ENCODE measurements around the gene TICRR.

DNA sequence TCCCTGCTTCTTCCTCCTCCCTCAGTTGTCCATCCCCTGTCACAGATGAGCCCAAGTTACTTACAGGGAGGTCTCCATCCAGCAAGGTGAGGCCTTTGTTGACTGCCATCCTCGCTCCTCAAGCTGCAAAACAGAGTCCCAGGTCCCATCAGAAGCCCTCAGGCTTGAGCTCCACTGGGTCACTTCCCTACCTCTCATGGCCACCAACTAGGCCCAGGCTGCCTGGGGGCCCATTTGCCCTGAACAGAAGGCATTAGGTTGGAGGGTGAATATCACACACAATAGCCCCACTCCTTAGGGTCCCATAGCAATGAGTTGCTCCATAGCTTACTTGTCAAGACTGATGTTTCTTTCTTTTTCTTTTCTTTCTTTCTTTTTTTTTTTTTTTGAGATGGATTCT is 102.1 kb downstream of the TICRR start:
- TF ChIP-seq, protein P1, sequence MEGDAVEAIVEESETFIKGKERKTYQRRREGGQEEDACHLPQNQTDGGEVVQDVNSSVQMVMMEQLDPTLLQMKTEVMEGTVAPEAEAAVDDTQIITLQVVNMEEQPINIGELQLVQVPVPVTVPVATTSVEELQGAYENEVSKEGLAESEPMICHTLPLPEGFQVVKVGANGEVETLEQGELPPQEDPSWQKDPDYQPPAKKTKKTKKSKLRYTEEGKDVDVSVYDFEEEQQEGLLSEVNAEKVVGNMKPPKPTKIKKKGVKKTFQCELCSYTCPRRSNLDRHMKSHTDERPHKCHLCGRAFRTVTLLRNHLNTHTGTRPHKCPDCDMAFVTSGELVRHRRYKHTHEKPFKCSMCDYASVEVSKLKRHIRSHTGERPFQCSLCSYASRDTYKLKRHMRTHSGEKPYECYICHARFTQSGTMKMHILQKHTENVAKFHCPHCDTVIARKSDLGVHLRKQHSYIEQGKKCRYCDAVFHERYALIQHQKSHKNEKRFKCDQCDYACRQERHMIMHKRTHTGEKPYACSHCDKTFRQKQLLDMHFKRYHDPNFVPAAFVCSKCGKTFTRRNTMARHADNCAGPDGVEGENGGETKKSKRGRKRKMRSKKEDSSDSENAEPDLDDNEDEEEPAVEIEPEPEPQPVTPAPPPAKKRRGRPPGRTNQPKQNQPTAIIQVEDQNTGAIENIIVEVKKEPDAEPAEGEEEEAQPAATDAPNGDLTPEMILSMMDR (conservative IDR thresholded peaks at IDR 0.05) = no peak
- TF ChIP-seq EZH2 (IDR thresholded peaks at IDR 0.05; ENCODE audit: low read depth) = no peak
